Glutamatergic neuron (in vitro differentiated cells): ENCODE data around the gene GRPR. TPM values are rescaled to one million over a fixed set of nuclear protein-coding genes. Genes with fewer than 3 reads are reported as not detected.

Source experiments
- DNase-seq: peaks from one replicate; pipeline ENCODE4 v3.0.0; 2022
- H3K27ac Mint-ChIP-seq: one replicate; pipeline ENCODE4 v1.8.0; 2020; ENCODE audit warnings: mild to moderate bottlenecking, mixed read lengths, inconsistent platforms; ENCODE audit not compliant: unreplicated experiment
- H3K27me3 Mint-ChIP-seq: one replicate; pipeline ENCODE4 v1.8.0; 2020; ENCODE audit warnings: mild to moderate bottlenecking, moderate library complexity, mixed read lengths, inconsistent platforms; ENCODE audit not compliant: unreplicated experiment
- H3K36me3 Mint-ChIP-seq: one replicate; pipeline ENCODE4 v1.8.0; 2020; ENCODE audit warnings: mild to moderate bottlenecking, mixed read lengths, inconsistent platforms; ENCODE audit not compliant: unreplicated experiment
- H3K4me1 Mint-ChIP-seq: one replicate; pipeline ENCODE4 v1.8.0; 2020; ENCODE audit warnings: mild to moderate bottlenecking, low read depth, mixed read lengths, inconsistent platforms; ENCODE audit not compliant: unreplicated experiment
- H3K4me3 Mint-ChIP-seq: one replicate; pipeline ENCODE4 v1.8.0; 2020; ENCODE audit warnings: mild to moderate bottlenecking, mixed read lengths, inconsistent platforms; ENCODE audit not compliant: unreplicated experiment
- H3K9me3 Mint-ChIP-seq: one replicate; pipeline ENCODE4 v1.8.0; 2020; ENCODE audit warnings: mild to moderate bottlenecking, moderate library complexity, mixed read lengths, inconsistent platforms; ENCODE audit not compliant: unreplicated experiment
- total RNA-seq: library from RNA; stranded (reverse); fragmentation: NEBNext Ultra II Directional; extraction: Animal tissue kit (Norgen Biotek cat#: 25700); gene quantifications from one replicate; pipeline ENCODE4 v1.2.1, GENCODE V29; 2021; ENCODE audit not compliant: unreplicated experiment
- TF ChIP-seq, protein P1 (sequence below): fragments of 200-600 bp; sonication (generic); IDR thresholded peaks from one replicate; pipeline ENCODE4 v1.5.0; 2021; ENCODE audit not compliant: partially characterized antibody, unreplicated experiment

GRPR gene
- total RNA-seq, 1 donor from 2014 or later = 0.56 TPM

GRCh38 chrX:16186380-16187007 lies 63.1 kb downstream of the GRPR start:
- H3K36me3 Mint-ChIP-seq = no peaks in the 10 kb centered on the region
- H3K4me1 Mint-ChIP-seq = peaks cover 3% of the 10 kb centered on the region
- H3K27me3 Mint-ChIP-seq = peaks cover 2% of the 10 kb centered on the region
- peaks cover 3% of the 10 kb centered on the region for H3K9me3 Mint-ChIP-seq
- TF ChIP-seq, protein P1, sequence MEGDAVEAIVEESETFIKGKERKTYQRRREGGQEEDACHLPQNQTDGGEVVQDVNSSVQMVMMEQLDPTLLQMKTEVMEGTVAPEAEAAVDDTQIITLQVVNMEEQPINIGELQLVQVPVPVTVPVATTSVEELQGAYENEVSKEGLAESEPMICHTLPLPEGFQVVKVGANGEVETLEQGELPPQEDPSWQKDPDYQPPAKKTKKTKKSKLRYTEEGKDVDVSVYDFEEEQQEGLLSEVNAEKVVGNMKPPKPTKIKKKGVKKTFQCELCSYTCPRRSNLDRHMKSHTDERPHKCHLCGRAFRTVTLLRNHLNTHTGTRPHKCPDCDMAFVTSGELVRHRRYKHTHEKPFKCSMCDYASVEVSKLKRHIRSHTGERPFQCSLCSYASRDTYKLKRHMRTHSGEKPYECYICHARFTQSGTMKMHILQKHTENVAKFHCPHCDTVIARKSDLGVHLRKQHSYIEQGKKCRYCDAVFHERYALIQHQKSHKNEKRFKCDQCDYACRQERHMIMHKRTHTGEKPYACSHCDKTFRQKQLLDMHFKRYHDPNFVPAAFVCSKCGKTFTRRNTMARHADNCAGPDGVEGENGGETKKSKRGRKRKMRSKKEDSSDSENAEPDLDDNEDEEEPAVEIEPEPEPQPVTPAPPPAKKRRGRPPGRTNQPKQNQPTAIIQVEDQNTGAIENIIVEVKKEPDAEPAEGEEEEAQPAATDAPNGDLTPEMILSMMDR = no peak
- peak overlapping the region; percentile 46 for H3K27ac Mint-ChIP-seq
- no peak overlapping the region for H3K4me3 Mint-ChIP-seq
- DNase-seq = no peak

DNA sequence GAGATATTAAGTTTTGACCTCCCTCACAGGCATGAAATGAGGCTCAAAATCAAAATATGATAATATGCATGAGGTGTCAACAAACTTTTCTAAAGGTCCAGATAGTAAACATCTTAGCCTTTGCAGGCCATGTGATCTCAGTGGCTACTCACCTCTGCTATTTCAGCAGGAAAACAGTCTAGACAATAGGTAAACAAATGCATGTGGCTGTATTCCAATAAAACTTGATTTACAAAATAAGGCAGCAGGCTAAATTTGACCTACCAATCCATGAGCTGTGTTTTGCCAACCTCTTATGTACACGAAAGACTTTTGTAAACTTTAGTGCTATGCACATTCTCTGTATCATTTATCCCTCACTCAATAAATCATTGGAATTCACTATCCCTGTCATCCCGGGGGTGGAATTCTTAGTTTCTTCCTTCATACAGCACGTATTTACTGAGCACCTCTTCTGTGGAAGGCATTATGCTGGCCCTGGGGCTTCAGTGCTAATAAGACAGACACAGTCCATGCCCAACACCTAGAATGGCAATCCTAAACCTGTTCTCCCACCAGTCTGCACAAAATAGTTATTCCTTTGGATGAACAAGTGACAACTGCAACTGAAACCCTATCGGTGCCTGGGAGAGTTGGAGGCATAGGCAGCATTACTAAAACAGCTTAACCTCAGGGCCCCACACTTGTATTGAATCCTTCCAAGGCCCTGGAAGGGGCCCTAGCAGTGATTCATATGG lies 63.8 kb downstream of the GRPR start:
- Mint-ChIP-seq H3K27ac (no peak overlapping the region), H3K4me1 (peaks cover 3% of the 10 kb centered on the region), H3K27me3 (no peaks in the 10 kb centered on the region), H3K4me3 (no peak overlapping the region), H3K36me3 (no peaks in the 10 kb centered on the region), H3K9me3 (peaks cover 3% of the 10 kb centered on the region)
- no peak for DNase-seq
- TF ChIP-seq, protein P1 = no peak

- TF ChIP-seq, protein P1 = no peak
- Mint-ChIP-seq H3K9me3 (peaks cover 2% of the 10 kb centered on the region), H3K4me1 (peaks cover 3% of the 10 kb centered on the region), H3K36me3 (no peaks in the 10 kb centered on the region), H3K4me3 (no peak overlapping the region), H3K27me3 (no peaks in the 10 kb centered on the region), H3K27ac (no peak overlapping the region)
- no peak for DNase-seq
These were observed 65.3 kb downstream of the GRPR start for GRCh38 chrX:16188687-16189086.

DNA sequence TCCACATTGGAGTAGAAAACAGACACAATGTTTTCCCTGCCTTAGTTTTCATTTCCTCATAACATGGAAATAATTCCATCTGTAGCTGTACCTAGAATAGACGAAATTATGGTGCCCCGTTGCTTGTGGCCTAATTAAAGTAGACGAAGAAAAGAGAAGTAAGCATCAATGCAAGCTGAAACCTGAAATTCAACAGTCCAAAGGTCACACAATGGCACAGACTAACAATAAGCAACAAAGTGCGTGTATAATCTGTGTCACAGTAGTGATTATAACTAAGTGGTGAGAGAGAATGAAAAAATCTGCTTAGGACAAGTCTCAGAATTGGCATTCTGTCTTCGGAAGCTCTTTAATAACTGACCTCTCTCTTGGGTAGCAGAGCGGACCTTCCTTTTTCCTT lies 68.2 kb downstream of the GRPR start:
- H3K36me3 Mint-ChIP-seq = no peaks in the 10 kb centered on the region
- DNase-seq = no peak
- no peaks in the 10 kb centered on the region for H3K27me3 Mint-ChIP-seq
- H3K27ac Mint-ChIP-seq = no peak overlapping the region
- H3K9me3 Mint-ChIP-seq = no peaks in the 10 kb centered on the region
- no peak overlapping the region for H3K4me3 Mint-ChIP-seq
- TF ChIP-seq, protein P1 = no peak
- H3K4me1 Mint-ChIP-seq = no peaks in the 10 kb centered on the region

DNA sequence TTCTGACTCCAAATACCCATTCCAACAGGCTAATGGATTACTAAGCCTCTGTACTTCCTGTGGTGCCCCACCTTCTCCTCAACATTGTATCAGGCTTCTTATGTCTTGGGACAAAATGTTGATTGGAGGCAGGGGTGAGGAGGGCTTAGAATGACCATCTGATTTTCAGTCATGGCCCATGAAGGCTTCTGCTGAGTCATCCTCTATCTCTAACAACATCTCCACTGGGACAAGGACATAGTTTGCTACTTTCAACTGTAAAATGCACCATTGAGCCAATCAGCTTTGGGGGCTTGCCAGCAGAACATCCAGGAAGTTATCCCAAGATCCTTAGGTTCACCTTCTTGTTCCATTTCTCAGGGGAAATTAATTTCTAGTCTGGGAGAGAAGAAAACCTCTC lies 73.5 kb downstream of the GRPR start:
- Mint-ChIP-seq H3K9me3 (no peaks in the 10 kb centered on the region), H3K36me3 (no peaks in the 10 kb centered on the region), H3K4me1 (no peaks in the 10 kb centered on the region), H3K27me3 (no peaks in the 10 kb centered on the region), H3K27ac (no peak overlapping the region), H3K4me3 (no peak overlapping the region)
- TF ChIP-seq, protein P1 = no peak
- no peak for DNase-seq
